Upper lobe of right lung (tissue), 1 donor: Measurements from ENCODE around the gene LPCAT1. TPM values are rescaled to one million over a fixed set of nuclear protein-coding genes. Genes with fewer than 3 reads are reported as not detected.

ENCODE experiments used
- ATAC-seq: fragments of 200-7000 bp; cut with Tn5 transposase; one replicate; pipeline ENCODE4 v1.9.1; 2020; ENCODE audit warnings: mild to moderate bottlenecking, moderate library complexity
- DNase-seq: peaks from one replicate; pipeline ENCODE4 v3.0.0-alpha.2; 2020
- H3K27ac ChIP-seq: fragments of 200-600 bp; one replicate; pipeline ENCODE4 v1.8.0; 2022
- H3K27me3 ChIP-seq: fragments of 200-600 bp; one replicate; pipeline ENCODE4 v1.8.0; 2022; ENCODE audit warnings: mild to moderate bottlenecking
- H3K36me3 ChIP-seq: fragments of 200-600 bp; one replicate; pipeline ENCODE4 v1.8.0; 2022
- H3K4me1 ChIP-seq: fragments of 200-600 bp; one replicate; pipeline ENCODE4 v1.8.0; 2022
- H3K4me3 ChIP-seq: fragments of 200-600 bp; one replicate; pipeline ENCODE4 v1.8.0; 2022; ENCODE audit warnings: mild to moderate bottlenecking
- H3K9me3 ChIP-seq: fragments of 200-600 bp; one replicate; pipeline ENCODE4 v1.8.0; 2022
- intact Hi-C: fragments of 100-400 bp; cut with DNase I; formaldehyde crosslinking; loops from one replicate; pipeline ENCODE4 v1.11.0; 2022
- total RNA-seq: library from RNA; stranded (reverse); fragmentation: NEBNext Ultra II Directional; extraction: Animal tissue kit (Norgen Biotek cat#: 25700); gene quantifications from one replicate; pipeline ENCODE4 v1.2.1, GENCODE V29; 2021
- TF ChIP-seq, protein P1 (sequence below): fragments of 200-600 bp; IDR thresholded peaks from one replicate; pipeline ENCODE4 v1.8.0; 2022; ENCODE audit warnings: antibody characterized with exemption
- donor health status: DM: no; HTN: yes; CAD: no; lungs with severe emphysema.

The LPCAT1 gene
- total RNA-seq, 1 donor from 2014 or later: 690 TPM

DNA sequence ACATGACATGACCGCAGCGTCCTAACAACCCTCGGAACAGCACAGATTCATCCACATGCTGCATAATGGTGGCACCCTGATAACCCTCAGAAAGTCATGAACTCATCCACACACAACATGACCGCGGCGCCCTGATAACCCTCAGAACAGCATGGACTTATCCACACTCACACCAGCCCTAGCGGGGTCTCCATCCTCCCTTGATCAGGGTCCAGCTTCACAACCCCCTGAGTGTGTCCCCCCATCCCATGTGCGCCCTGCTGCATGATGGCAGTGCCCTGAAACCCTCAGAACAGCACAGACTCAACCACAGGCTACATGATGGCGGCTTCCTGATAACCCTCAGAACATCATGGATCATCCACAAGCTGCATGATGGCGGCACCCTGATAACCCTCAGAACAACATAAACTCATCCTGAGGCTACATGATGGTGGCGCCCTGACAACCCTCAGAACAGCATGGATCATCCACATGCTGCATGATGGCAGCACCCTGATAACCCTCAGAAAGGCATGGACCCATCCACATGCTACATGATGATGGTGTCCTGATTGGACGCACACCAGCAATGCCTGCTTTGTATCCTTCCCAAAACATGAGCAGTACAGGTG lies 106.8 kb downstream of the LPCAT1 start:
- Histone ChIP-seq H3K36me3 (no peaks in the 10 kb centered on the region), H3K27ac (no peak overlapping the region), H3K9me3 (no peaks in the 10 kb centered on the region), H3K27me3 (no peaks in the 10 kb centered on the region), H3K4me1 (no peaks in the 10 kb centered on the region), H3K4me3 (no peak overlapping the region)
- DNase-seq (peak; percentile 50), ATAC-seq (no peak)
- TF ChIP-seq, protein P1, sequence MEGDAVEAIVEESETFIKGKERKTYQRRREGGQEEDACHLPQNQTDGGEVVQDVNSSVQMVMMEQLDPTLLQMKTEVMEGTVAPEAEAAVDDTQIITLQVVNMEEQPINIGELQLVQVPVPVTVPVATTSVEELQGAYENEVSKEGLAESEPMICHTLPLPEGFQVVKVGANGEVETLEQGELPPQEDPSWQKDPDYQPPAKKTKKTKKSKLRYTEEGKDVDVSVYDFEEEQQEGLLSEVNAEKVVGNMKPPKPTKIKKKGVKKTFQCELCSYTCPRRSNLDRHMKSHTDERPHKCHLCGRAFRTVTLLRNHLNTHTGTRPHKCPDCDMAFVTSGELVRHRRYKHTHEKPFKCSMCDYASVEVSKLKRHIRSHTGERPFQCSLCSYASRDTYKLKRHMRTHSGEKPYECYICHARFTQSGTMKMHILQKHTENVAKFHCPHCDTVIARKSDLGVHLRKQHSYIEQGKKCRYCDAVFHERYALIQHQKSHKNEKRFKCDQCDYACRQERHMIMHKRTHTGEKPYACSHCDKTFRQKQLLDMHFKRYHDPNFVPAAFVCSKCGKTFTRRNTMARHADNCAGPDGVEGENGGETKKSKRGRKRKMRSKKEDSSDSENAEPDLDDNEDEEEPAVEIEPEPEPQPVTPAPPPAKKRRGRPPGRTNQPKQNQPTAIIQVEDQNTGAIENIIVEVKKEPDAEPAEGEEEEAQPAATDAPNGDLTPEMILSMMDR: no peak
- intact Hi-C loops: no loop called here

DNA sequence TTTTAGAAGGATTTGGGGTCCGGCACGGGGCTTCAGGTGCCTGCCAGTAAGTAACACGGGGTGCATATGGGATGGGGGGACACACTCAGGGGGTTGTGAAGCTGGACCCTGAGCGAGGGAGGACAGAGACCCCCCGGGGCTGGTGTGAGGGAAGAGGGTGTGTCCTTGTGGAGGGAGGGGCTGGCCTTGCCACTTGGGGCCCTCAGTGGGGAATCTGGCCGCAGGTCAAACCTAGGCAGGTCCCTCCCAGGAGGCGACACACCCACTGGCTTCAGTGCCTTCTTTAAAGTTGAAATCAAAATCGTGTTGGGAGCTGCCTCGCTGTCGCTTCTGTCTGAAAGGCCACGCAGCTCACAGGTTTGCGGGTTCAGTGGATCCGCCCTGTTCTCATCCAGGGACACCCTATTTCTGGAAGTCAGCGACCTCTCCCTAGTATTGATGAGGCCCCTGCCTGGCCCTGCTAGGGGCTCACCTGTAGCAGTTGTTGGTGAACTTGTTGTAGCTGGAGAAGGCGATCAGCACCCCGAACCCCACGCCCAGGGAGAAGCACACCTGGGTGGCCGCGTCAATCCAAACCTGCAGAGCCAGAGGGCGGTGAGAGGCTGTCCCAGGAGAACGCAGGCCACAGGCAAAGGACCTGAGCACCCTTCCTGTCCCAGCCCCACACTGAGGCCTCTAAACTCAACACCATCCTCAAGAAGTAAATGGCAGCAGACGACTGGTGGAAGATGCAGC lies 108.0 kb downstream of the LPCAT1 start:
- intact Hi-C loops: no loop called here
- ATAC-seq: no peak
- Histone ChIP-seq H3K36me3 (no peaks in the 10 kb centered on the region), H3K27me3 (no peaks in the 10 kb centered on the region), H3K9me3 (no peaks in the 10 kb centered on the region), H3K4me1 (no peaks in the 10 kb centered on the region), H3K27ac (no peak overlapping the region), H3K4me3 (no peak overlapping the region)
- DNase-seq: peak; percentile 61
- TF ChIP-seq, protein P1: no peak

DNA sequence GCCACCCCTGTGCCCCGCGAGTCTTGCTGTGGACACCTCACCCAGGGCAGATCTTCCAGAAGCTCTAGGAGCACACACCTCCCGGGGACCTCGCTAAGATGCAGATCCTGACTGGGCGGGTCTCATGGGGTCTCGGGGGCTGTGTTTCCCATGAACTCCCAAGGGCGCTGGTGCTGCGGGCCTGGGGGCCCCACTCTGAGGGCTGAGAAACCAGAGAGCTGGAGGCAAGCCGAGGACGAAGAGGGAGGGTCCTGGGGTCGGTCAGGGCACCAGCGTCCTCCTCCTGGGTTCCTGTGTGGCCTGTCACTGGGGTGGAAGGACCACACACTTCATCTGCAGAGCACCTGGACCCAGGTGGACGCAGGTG lies 108.7 kb downstream of the LPCAT1 start:
- DNase-seq (peak; percentile 47), ATAC-seq (no peak)
- intact Hi-C loops: no loop called here
- TF ChIP-seq, protein P1: no peak
- Histone ChIP-seq H3K4me3 (no peak overlapping the region), H3K9me3 (no peaks in the 10 kb centered on the region), H3K27me3 (no peaks in the 10 kb centered on the region), H3K27ac (no peak overlapping the region), H3K36me3 (no peaks in the 10 kb centered on the region), H3K4me1 (no peaks in the 10 kb centered on the region)

DNA sequence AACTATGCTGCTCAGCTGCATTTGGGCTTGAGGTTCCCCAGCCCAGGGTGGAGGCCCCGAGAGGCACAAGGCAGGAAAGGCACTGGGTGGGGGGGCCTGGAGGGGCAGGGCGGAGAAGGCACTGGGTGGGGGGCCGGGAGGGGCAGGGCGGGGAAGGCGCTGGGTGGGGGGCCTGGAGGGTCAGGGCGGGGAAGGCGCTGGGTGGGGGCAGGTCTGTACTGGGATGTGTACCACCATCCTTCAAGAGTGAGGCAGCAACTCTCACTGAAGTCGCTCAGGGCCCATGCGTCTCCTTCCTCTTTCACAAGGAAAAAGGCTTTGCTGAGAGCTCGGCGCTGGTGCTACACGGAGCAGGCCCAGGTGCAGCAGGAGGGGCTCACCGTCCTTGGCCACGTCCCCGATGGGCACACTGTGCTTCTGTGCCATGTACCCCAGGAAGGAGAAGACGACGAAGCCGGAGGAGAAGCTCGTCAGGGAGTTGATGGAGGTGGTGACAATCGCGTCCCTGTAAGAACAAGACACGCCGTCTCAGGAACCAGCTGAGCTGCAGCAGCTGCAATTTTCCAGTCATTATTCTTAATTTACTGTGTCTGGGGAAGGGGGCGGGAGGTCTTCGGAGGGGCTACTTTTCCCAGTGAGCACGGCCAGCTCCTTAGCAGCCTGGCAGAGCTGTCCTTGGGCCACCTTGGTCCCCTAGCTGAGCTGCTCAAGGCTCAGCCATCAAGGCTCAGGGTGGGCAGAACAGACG lies 109.3 kb downstream of the LPCAT1 start:
- ATAC-seq: peak; percentile 21
- Histone ChIP-seq H3K36me3 (no peaks in the 10 kb centered on the region), H3K4me1 (no peaks in the 10 kb centered on the region), H3K27me3 (no peaks in the 10 kb centered on the region), H3K9me3 (no peaks in the 10 kb centered on the region), H3K4me3 (no peak overlapping the region), H3K27ac (no peak overlapping the region)
- intact Hi-C loops: no loop called here
- TF ChIP-seq, protein P1: no peak
- peak; percentile 52 for DNase-seq

DNA sequence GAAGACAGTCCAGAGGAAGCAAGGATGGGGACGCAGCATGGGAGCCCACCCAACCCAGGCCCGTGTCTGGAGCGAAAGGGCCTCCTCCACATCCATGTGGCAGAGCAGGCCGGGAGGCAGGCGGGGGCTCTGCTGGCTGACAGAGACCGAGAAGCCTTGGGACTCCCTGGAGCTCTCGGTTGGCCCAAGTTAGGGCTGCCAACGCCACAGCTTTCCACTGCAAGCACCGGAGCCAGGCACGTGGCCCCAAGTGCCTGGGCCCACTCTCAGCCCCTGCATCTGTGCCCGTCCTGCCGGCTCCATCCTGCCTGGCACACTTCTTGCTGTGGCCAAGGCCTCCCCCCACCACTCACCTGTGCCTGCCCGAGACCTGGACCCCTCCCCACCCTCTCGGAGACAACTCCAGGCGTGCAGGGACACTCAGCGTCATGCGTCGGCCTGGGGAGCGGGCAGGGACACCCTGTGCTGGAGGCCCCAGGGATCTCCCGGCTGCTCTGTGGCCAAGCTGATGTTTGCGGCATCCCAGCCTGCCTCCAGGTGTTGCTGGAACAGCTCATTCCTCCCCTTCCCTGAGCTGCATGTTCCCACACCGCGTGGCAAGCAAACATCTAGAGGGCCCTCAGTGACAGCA lies 110.0 kb downstream of the LPCAT1 start:
- intact Hi-C loops: no loop called here
- Histone ChIP-seq H3K4me3 (no peak overlapping the region), H3K27me3 (no peaks in the 10 kb centered on the region), H3K4me1 (no peaks in the 10 kb centered on the region), H3K9me3 (no peaks in the 10 kb centered on the region), H3K36me3 (no peaks in the 10 kb centered on the region), H3K27ac (no peak overlapping the region)
- ATAC-seq (no peak), DNase-seq (peak; percentile 50)
- TF ChIP-seq, protein P1: no peak
